Globus pallidus (tissue), 1 donor: Measurements from ENCODE around the gene ZDHHC19.
"Not testable (repeated sequence)": the region's sequence is repeated elsewhere in the genome, so short reads cannot be mapped to it uniquely, and the experiment has no call there.

Experiments used
- DNase-seq: peaks from one replicate; pipeline ENCODE4 v3.0.0-alpha.2; 2015; ENCODE audit warnings: low spot score

Gene ZDHHC19

GRCh38 chr3:196210673-196211556 is at the start of gene ZDHHC19:
TSS of gene ZDHHC19 (minus strand) at chr3:196211400. CDS start at chr3:196211315, 85 bp downstream.
- DNase-seq, result no peak

- DNase-seq, result no peak
Measured at GRCh38 chr3:196260784-196261183, 49.6 kb upstream of the ZDHHC19 start.

- DNase-seq, result no peak
Measured at GRCh38 chr3:196255776-196256175, 44.6 kb upstream of the ZDHHC19 start.

- DNase-seq, result no peak
Measured at GRCh38 chr3:196254376-196255283, 43.4 kb upstream of the ZDHHC19 start.

GRCh38 chr3:196251918-196252317 is 40.7 kb upstream of the ZDHHC19 start:
- DNase-seq, result no peak

GRCh38 chr3:196246612-196247308 is 35.6 kb upstream of the ZDHHC19 start:
- DNase-seq, result no peak

- DNase-seq, result not testable (repeated sequence)
Measured at GRCh38 chr3:196244166-196244565, 33.0 kb upstream of the ZDHHC19 start.

GRCh38 chr3:196241704-196242103 is 30.5 kb upstream of the ZDHHC19 start:
- no peak for DNase-seq

- DNase-seq, result no peak
Measured at GRCh38 chr3:196240424-196240823, 29.2 kb upstream of the ZDHHC19 start.

- no peak for DNase-seq
Measured at GRCh38 chr3:196238612-196239560, 27.7 kb upstream of the ZDHHC19 start.

- DNase-seq, result no peak
Measured at GRCh38 chr3:196237203-196237602, 26.0 kb upstream of the ZDHHC19 start.

- DNase-seq, result no peak
Measured at GRCh38 chr3:196236223-196236622, 25.0 kb upstream of the ZDHHC19 start.

- DNase-seq, result no peak
Measured at GRCh38 chr3:196235452-196236122, 24.4 kb upstream of the ZDHHC19 start.

- DNase-seq, result no peak
Measured at GRCh38 chr3:196232882-196233251, 21.7 kb upstream of the ZDHHC19 start.

GRCh38 chr3:196232154-196232881 is 21.1 kb upstream of the ZDHHC19 start:
- DNase-seq, result no peak

GRCh38 chr3:196227629-196228493 is 16.7 kb upstream of the ZDHHC19 start:
- DNase-seq, result no peak

- DNase-seq, result no peak
Measured at GRCh38 chr3:196227121-196227561, 15.9 kb upstream of the ZDHHC19 start.

- no peak for DNase-seq
Measured at GRCh38 chr3:196225763-196226364, 14.7 kb upstream of the ZDHHC19 start.
